NB4 (cell line): ENCODE measurements around the gene MRPL54.

Source experiments
- MYC ChIP-seq: IDR thresholded peaks from 2 replicates; pipeline ENCODE4 v1.6.1; 2011; ENCODE audit warnings: low read depth, low read length
- POLR2A ChIP-seq: IDR thresholded peaks from 2 replicates; pipeline ENCODE4 v1.6.1; 2011; ENCODE audit warnings: mild to moderate bottlenecking; ENCODE audit not compliant: insufficient read length; ENCODE audit errors: extremely low read depth
- TF ChIP-seq, protein P1 (sequence below): IDR thresholded peaks from one replicate; pipeline ENCODE4 v1.5.1; 2012; ENCODE audit warnings: low read depth, low read length

DNA sequence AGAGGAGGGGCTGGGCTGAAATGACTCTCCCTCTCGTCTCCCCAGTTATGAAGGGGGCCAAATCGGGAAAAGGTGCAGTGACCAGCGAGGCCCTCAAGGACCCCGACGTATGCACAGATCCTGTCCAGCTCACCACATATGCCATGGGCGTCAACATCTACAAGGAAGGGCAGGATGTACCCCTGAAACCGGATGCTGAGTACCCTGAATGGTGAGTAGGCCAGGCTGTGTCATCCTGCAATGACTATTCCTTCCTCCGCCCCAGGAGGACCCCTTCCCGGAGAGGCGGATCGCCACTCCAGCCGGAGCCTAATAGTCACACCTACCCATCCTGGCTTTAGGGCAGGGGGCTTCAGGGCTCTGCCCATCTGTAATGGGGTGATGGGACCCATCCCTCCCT is 2.6 kb downstream of the MRPL54 start:
- TF ChIP-seq, protein P1, sequence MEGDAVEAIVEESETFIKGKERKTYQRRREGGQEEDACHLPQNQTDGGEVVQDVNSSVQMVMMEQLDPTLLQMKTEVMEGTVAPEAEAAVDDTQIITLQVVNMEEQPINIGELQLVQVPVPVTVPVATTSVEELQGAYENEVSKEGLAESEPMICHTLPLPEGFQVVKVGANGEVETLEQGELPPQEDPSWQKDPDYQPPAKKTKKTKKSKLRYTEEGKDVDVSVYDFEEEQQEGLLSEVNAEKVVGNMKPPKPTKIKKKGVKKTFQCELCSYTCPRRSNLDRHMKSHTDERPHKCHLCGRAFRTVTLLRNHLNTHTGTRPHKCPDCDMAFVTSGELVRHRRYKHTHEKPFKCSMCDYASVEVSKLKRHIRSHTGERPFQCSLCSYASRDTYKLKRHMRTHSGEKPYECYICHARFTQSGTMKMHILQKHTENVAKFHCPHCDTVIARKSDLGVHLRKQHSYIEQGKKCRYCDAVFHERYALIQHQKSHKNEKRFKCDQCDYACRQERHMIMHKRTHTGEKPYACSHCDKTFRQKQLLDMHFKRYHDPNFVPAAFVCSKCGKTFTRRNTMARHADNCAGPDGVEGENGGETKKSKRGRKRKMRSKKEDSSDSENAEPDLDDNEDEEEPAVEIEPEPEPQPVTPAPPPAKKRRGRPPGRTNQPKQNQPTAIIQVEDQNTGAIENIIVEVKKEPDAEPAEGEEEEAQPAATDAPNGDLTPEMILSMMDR = no peak
- TF ChIP-seq POLR2A (no peak), MYC (no peak)
